Right lobe of liver (tissue), 4 donors: ENCODE results near the gene SLC5A7.

Experiments used
- POLR2A ChIP-seq: fragments of 450-650 bp; IDR thresholded peaks from one replicate; pipeline ENCODE4 v1.6.1; 2017; ENCODE audit warnings: antibody characterized with exemption, mild to moderate bottlenecking
- TF ChIP-seq, protein P1 (sequence below), 4 donors: fragments of 200-600 bp in 3 of 4; fragments of 450-650 bp in 1 of 4; IDR thresholded peaks; one replicate each; pipeline versions ENCODE4 v1.5.1 to v1.8.0; 2016 to 2022; ENCODE audit warnings: antibody characterized with exemption in 4 of 4, mild to moderate bottlenecking in 2 of 4
- donor health status: DM: no; HTN: no; CAD: no.
- donor health status: DM: no; HTN: no; CAD: no.
- donor health status: DM: no; HTN: yes; CAD: no.

DNA sequence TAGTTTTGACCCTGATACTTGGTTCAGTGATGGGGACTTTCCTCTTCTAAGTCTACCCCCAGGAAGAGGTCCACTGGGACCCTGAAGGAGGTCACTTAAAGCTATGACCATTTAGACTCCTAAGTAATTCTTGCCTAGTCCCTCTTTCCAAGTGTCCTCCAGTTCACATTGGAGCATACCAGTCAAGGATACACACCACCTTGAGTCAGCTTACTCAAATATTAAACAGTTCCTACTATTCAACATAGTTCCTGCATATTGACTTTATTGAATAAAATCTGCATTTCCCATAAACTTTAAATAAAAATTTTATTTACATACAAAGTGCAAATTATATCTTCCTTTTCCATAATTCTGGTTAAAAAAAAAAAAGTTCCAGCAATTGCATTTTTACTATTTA lies 36.3 kb downstream of the SLC5A7 start:
- TF ChIP-seq, protein P1, sequence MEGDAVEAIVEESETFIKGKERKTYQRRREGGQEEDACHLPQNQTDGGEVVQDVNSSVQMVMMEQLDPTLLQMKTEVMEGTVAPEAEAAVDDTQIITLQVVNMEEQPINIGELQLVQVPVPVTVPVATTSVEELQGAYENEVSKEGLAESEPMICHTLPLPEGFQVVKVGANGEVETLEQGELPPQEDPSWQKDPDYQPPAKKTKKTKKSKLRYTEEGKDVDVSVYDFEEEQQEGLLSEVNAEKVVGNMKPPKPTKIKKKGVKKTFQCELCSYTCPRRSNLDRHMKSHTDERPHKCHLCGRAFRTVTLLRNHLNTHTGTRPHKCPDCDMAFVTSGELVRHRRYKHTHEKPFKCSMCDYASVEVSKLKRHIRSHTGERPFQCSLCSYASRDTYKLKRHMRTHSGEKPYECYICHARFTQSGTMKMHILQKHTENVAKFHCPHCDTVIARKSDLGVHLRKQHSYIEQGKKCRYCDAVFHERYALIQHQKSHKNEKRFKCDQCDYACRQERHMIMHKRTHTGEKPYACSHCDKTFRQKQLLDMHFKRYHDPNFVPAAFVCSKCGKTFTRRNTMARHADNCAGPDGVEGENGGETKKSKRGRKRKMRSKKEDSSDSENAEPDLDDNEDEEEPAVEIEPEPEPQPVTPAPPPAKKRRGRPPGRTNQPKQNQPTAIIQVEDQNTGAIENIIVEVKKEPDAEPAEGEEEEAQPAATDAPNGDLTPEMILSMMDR (IDR thresholded peaks at IDR 0.05): no peak
- TF ChIP-seq POLR2A: no peak
